HepG2 (cell line): ENCODE data around the gene NPC1. TPM values are rescaled to one million over a fixed set of nuclear protein-coding genes. Genes with fewer than 3 reads are reported as not detected.
A peak's percentile ranks its signal among the peaks of the same experiment; 100 is the strongest.

ENCODE experiments used
- GATAD2A ChIP-seq: IDR thresholded peaks from 2 replicates; pipeline ENCODE4 v1.6.1; 2016
- HIVEP1 ChIP-seq: sonication (generic); formaldehyde crosslinking; IDR thresholded peaks from 2 replicates; pipeline ENCODE4 v1.4.0; 2020; ENCODE audit warnings: mild to moderate bottlenecking, missing genetic modification reagents
- KAT8 ChIP-seq: IDR thresholded peaks from 2 replicates; pipeline ENCODE4 v1.6.1; 2016; ENCODE audit warnings: missing genetic modification reagents, missing compliant biosample characterization
- LCORL ChIP-seq, 2 experiments: fragments of 450-650 bp in 1 of 2; sonication (generic) in 1 of 2; formaldehyde crosslinking in 1 of 2; IDR thresholded peaks; 2 replicates each; pipeline versions ENCODE4 v1.5.0 to v1.6.1; 2017 to 2020; ENCODE audit warnings: antibody characterized with exemption in 1 of 2, missing genetic modification reagents in 1 of 2
- MED13 ChIP-seq: sonication (generic); formaldehyde crosslinking; IDR thresholded peaks from 2 replicates; pipeline ENCODE4 v1.5.0; 2020; ENCODE audit warnings: missing genetic modification reagents
- MYNN ChIP-seq: sonication (generic); formaldehyde crosslinking; IDR thresholded peaks from 2 replicates; pipeline ENCODE4 v1.4.0; 2020; ENCODE audit warnings: mild to moderate bottlenecking, low read depth, missing genetic modification reagents
- PCBP2 ChIP-seq: fragments of 200-400 bp; formaldehyde crosslinking; optimal IDR thresholded peaks from 2 replicates; pipeline ENCODE3; 2018; ENCODE audit warnings: low read length, low read depth; ENCODE audit not compliant: poor library complexity, severe bottlenecking
- POLR2G ChIP-seq: fragments of 200-400 bp; formaldehyde crosslinking; IDR thresholded peaks from 2 replicates; pipeline ENCODE4 v1.6.1; 2018; ENCODE audit warnings: mild to moderate bottlenecking, low read depth, low read length, moderate library complexity
- SALL1 ChIP-seq: sonication (generic); formaldehyde crosslinking; IDR thresholded peaks from 2 replicates; pipeline ENCODE4 v1.8.0; 2022; ENCODE audit warnings: mild to moderate bottlenecking, missing genetic modification reagents
- SETDB1 ChIP-seq: sonication (generic); formaldehyde crosslinking; IDR thresholded peaks from 2 replicates; pipeline ENCODE4 v1.5.1; 2020; ENCODE audit warnings: missing genetic modification reagents, mild to moderate bottlenecking, borderline replicate concordance
- STAG1 ChIP-seq: sonication (generic); formaldehyde crosslinking; IDR thresholded peaks from 2 replicates; pipeline ENCODE4 v1.4.0; 2020; ENCODE audit warnings: missing genetic modification reagents
- TCF7 ChIP-seq: sonication (generic); IDR thresholded peaks from 2 replicates; pipeline ENCODE4 v1.6.1; 2016; ENCODE audit warnings: antibody characterized with exemption, low read depth
- XRCC5 ChIP-seq: fragments of 200-400 bp; formaldehyde crosslinking; optimal IDR thresholded peaks from 2 replicates; pipeline ENCODE3; 2017; ENCODE audit warnings: mild to moderate bottlenecking, low read length
- ZNF205 ChIP-seq: IDR thresholded peaks from 2 replicates; pipeline ENCODE4 v1.6.1; 2018; ENCODE audit warnings: missing biosample characterization, missing genetic modification reagents
- ZNF552 ChIP-seq: sonication (generic); formaldehyde crosslinking; IDR thresholded peaks from 2 replicates; pipeline ENCODE4 v1.9.0; 2022; ENCODE audit warnings: missing genetic modification reagents, mild to moderate bottlenecking, borderline replicate concordance
- ZNF570 ChIP-seq: sonication (generic); formaldehyde crosslinking; IDR thresholded peaks from 2 replicates; pipeline ENCODE4 v1.4.0; 2020; ENCODE audit warnings: mild to moderate bottlenecking, missing genetic modification reagents, borderline replicate concordance
- ZNF605 ChIP-seq: sonication (generic); formaldehyde crosslinking; IDR thresholded peaks from 2 replicates; pipeline ENCODE4 v1.8.0; 2022; ENCODE audit warnings: mild to moderate bottlenecking, missing genetic modification reagents
- ZNF7 ChIP-seq: IDR thresholded peaks from 2 replicates; pipeline ENCODE4 v1.6.1; 2016; ENCODE audit warnings: missing biosample characterization, missing genetic modification reagents
- ZNF788 ChIP-seq: sonication (generic); formaldehyde crosslinking; IDR thresholded peaks from 2 replicates; pipeline ENCODE4 v1.5.0; 2020; ENCODE audit warnings: mild to moderate bottlenecking, missing genetic modification reagents, borderline replicate concordance
- ZSCAN20 ChIP-seq: sonication (generic); formaldehyde crosslinking; IDR thresholded peaks from 2 replicates; pipeline ENCODE4 v1.4.0; 2020; ENCODE audit warnings: missing genetic modification reagents, mild to moderate bottlenecking, borderline replicate concordance
- polyA plus RNA-seq, 8 experiments: library from polyadenylated mRNA; depleted of rRNA in 3 of 8; stranded (reverse) in 7 of 8; unstranded in 1 of 8; fragments of >200 nt; fragmentation: Illumina TruSeq in 4 of 8; extraction: Trizol in 4 of 8; gene quantifications; 2 replicates each; pipeline versions ENCODE4 v1.2.1 to v1.2.3, GENCODE V29; 2011 to 2016; ENCODE audit warnings: low read depth in 4 of 8, missing spikeins in 1 of 8, mixed read lengths in 1 of 8; ENCODE audit not compliant: insufficient read depth in 1 of 8
- total RNA-seq, 5 experiments: library from RNA; depleted of rRNA; stranded (reverse); fragments of >200 nt; fragmentation: Illumina TruSeq; extraction: Trizol; gene quantifications; 2 replicates each; pipeline ENCODE4 v1.2.3, GENCODE V29; 2016; ENCODE audit warnings: low read depth in 1 of 5
- TF ChIP-seq, protein P1 (sequence below): sonication (generic); formaldehyde crosslinking; IDR thresholded peaks from 2 replicates; pipeline ENCODE4 v1.5.1; 2020; ENCODE audit warnings: mild to moderate bottlenecking, missing genetic modification reagents, moderate library complexity
- TF ChIP-seq, protein P2 (sequence below): IDR thresholded peaks from 2 replicates; pipeline ENCODE4 v1.6.1; 2012; ENCODE audit warnings: low read depth, low read length, improper control_type of control experiment
- TF ChIP-seq, protein P3 (sequence below): sonication (generic); formaldehyde crosslinking; IDR thresholded peaks from 2 replicates; pipeline ENCODE4 v1.8.1; 2023; ENCODE audit warnings: missing genetic modification reagents, mild to moderate bottlenecking, borderline replicate concordance
- TF ChIP-seq, protein P4 (sequence below): sonication (generic); formaldehyde crosslinking; IDR thresholded peaks from 2 replicates; pipeline ENCODE4 v1.4.0; 2020; ENCODE audit warnings: missing genetic modification reagents; ENCODE audit errors: not compliant biosample characterization

The NPC1 gene
- total and polyA plus RNA-seq, 2 of the 13 experiments (the other 11 are each of a cell fraction or from before 2014, with no cell fraction given): 46.5 to 114 TPM

DNA sequence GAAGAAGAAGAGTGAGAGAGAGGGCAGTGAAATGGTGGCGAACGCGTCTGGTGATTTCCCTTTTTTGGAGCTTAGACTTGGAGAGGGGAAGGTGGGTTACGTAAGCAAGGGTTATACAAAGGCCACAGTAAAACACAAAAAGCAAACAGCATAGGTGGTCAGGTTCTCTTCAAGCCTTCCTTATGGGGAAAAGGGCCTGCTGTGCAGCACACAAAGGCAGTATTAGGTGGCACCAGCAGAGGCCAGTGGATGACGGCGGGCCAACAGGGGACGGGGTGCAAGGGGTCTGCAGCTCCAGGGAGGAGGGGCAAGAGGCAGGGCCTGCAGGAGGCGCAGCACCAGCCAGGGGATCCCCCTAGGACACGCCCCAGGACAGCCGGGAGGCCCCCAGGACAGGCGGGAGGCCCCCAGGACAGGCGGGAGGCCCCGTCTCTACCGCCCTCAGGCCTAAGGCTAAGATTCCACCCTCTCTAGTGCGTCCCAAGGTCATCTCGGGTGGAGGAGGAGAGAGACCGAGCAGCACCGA is 32.6 kb upstream of the NPC1 start (continued):
- TF ChIP-seq, protein P1, sequence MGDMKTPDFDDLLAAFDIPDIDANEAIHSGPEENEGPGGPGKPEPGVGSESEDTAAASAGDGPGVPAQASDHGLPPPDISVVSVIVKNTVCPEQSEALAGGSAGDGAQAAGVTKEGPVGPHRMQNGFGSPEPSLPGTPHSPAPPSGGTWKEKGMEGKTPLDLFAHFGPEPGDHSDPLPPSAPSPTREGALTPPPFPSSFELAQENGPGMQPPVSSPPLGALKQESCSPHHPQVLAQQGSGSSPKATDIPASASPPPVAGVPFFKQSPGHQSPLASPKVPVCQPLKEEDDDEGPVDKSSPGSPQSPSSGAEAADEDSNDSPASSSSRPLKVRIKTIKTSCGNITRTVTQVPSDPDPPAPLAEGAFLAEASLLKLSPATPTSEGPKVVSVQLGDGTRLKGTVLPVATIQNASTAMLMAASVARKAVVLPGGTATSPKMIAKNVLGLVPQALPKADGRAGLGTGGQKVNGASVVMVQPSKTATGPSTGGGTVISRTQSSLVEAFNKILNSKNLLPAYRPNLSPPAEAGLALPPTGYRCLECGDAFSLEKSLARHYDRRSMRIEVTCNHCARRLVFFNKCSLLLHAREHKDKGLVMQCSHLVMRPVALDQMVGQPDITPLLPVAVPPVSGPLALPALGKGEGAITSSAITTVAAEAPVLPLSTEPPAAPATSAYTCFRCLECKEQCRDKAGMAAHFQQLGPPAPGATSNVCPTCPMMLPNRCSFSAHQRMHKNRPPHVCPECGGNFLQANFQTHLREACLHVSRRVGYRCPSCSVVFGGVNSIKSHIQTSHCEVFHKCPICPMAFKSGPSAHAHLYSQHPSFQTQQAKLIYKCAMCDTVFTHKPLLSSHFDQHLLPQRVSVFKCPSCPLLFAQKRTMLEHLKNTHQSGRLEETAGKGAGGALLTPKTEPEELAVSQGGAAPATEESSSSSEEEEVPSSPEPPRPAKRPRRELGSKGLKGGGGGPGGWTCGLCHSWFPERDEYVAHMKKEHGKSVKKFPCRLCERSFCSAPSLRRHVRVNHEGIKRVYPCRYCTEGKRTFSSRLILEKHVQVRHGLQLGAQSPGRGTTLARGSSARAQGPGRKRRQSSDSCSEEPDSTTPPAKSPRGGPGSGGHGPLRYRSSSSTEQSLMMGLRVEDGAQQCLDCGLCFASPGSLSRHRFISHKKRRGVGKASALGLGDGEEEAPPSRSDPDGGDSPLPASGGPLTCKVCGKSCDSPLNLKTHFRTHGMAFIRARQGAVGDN (CRISPR knock-in tag): peak; percentile 60
- TF ChIP-seq ZNF552 (CRISPR knock-in tag) (no peak), LCORL (IDR thresholded peaks at IDR 0.05) (no peak), LCORL (CRISPR knock-in tag; IDR thresholded peaks at IDR 0.05) (peak; percentile 64; the same call in 1 of the 2 replicates), ZNF788 (CRISPR knock-in tag) (peak; percentile 34; the same call in 1 of the 2 replicates), XRCC5 (peak; percentile 41), PCBP2 (no peak), SETDB1 (no peak), ZSCAN20 (CRISPR knock-in tag) (no peak), MED13 (no peak), ZNF605 (CRISPR knock-in tag) (no peak), ZNF205 (CRISPR knock-in tag) (0 out of 2 replicates have a peak, but pooled peaks have one; percentile 28), ZNF7 (CRISPR knock-in tag) (no peak), SALL1 (CRISPR knock-in tag) (peak; percentile 16; the same call in 1 of the 2 replicates), POLR2G (no peak), STAG1 (CRISPR knock-in tag) (0 out of 2 replicates have a peak, but pooled peaks have one; percentile 17), GATAD2A (CRISPR knock-in tag) (peak; percentile 34; the same call in 1 of the 2 replicates), MYNN (CRISPR knock-in tag) (no peak), ZNF570 (CRISPR knock-in tag) (no peak), HIVEP1 (CRISPR knock-in tag) (peak; percentile 51; the same call in 1 of the 2 replicates), KAT8 (CRISPR knock-in tag) (no peak), TCF7 (no peak)
- TF ChIP-seq, protein P2, sequence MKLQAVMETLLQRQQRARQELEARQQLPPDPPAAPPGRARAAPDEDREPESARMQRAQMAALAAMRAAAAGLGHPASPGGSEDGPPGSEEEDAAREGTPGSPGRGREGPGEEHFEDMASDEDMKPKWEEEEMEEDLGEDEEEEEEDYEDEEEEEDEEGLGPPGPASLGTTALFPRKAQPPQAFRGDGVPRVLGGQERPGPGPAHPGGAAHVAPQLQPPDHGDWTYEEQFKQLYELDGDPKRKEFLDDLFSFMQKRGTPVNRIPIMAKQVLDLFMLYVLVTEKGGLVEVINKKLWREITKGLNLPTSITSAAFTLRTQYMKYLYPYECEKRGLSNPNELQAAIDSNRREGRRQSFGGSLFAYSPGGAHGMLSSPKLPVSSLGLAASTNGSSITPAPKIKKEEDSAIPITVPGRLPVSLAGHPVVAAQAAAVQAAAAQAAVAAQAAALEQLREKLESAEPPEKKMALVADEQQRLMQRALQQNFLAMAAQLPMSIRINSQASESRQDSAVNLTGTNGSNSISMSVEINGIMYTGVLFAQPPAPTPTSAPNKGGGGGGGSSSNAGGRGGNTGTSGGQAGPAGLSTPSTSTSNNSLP: no peak
- TF ChIP-seq, protein P3, sequence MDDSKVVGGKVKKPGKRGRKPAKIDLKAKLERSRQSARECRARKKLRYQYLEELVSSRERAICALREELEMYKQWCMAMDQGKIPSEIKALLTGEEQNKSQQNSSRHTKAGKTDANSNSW (CRISPR knock-in tag): no peak
- TF ChIP-seq, protein P4, sequence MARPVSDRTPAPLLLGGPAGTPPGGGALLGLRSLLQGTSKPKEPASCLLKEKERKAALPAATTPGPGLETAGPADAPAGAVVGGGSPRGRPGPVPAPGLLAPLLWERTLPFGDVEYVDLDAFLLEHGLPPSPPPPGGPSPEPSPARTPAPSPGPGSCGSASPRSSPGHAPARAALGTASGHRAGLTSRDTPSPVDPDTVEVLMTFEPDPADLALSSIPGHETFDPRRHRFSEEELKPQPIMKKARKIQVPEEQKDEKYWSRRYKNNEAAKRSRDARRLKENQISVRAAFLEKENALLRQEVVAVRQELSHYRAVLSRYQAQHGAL (CRISPR knock-in tag): no peak
